Mammary epithelial cell (primary cell): ENCODE data around the gene RANGAP1.

Source experiments
- EZH2 ChIP-seq: IDR thresholded peaks from 2 replicates; pipeline ENCODE4 v1.6.1; 2012; ENCODE audit warnings: low read length, inconsistent platforms, borderline replicate concordance
- TF ChIP-seq, protein P1 (sequence below), 2 donors: IDR thresholded peaks in 1 of 2; conservative IDR thresholded peaks in 1 of 2; 2 replicates each; pipeline ENCODE4 v1.5.1; 2011 to 2012; ENCODE audit warnings: inconsistent platforms in 2 of 2, low read length in 2 of 2, mild to moderate bottlenecking in 2 of 2, control low read depth in 1 of 2, low read depth in 1 of 2; ENCODE audit not compliant: insufficient read depth in 1 of 2; ENCODE audit errors: extremely low read depth in 1 of 2

- no peak for TF ChIP-seq EZH2
- TF ChIP-seq, protein P1, sequence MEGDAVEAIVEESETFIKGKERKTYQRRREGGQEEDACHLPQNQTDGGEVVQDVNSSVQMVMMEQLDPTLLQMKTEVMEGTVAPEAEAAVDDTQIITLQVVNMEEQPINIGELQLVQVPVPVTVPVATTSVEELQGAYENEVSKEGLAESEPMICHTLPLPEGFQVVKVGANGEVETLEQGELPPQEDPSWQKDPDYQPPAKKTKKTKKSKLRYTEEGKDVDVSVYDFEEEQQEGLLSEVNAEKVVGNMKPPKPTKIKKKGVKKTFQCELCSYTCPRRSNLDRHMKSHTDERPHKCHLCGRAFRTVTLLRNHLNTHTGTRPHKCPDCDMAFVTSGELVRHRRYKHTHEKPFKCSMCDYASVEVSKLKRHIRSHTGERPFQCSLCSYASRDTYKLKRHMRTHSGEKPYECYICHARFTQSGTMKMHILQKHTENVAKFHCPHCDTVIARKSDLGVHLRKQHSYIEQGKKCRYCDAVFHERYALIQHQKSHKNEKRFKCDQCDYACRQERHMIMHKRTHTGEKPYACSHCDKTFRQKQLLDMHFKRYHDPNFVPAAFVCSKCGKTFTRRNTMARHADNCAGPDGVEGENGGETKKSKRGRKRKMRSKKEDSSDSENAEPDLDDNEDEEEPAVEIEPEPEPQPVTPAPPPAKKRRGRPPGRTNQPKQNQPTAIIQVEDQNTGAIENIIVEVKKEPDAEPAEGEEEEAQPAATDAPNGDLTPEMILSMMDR (conservative IDR thresholded peaks at IDR 0.05 in 1 of 2, IDR thresholded peaks at IDR 0.05 in 1 of 2; ENCODE audit: extremely low read depth in 1 of 2, insufficient read depth in 1 of 2, low read depth in 1 of 2, low read length in 2 of 2), result no peak
These were observed 48.8 kb downstream of the RANGAP1 start for GRCh38 chr22:41237036-41237706.
